GM12878 (cell line): Measurements from ENCODE around the gene MS4A1. TPM values are rescaled to one million over a fixed set of nuclear protein-coding genes. Genes with fewer than 3 reads are reported as not detected.

ENCODE experiments used
- ATAC-seq: fragments of 200-7000 bp; cut with Tn5 transposase; 3 replicates; pipeline ENCODE4 v1.9.1; 2020; ENCODE audit warnings: mild to moderate bottlenecking, moderate library complexity
- BruUV-seq: library from RNA; stranded (reverse); fragments of 400-500 nt; replicated peaks from 2 replicates; lab custom pipeline; 2021; lab: Mats Ljungman, UMichigan
- CTCF ChIA-PET: fragments of 300-600 bp; sonication (Branson Sonifier 250); formaldehyde crosslinking; extraction: SDS; loops from one replicate; lab custom pipeline; 2021; ENCODE audit warnings: inconsistent platforms; lab: Yijun Ruan, JAX
- POLR2A ChIA-PET: fragments of 350-600 bp; formaldehyde crosslinking; extraction: SDS; loops from one replicate; lab custom pipeline; 2021; ENCODE audit warnings: inconsistent platforms; lab: Charles Lee
- RAD21 ChIA-PET: fragments of 300-600 bp; sonication (Branson Sonifier 250); formaldehyde crosslinking; loops from one replicate; lab custom pipeline; 2023; ENCODE audit warnings: antibody characterized with exemption; ENCODE audit not compliant: unreplicated experiment; lab: Charles Lee
- SMC1A ChIA-PET: fragments of 300-600 bp; sonication (Branson Sonifier 250); formaldehyde crosslinking; loops from one replicate; lab custom pipeline; 2023; ENCODE audit not compliant: unreplicated experiment, uncharacterized antibody; lab: Charles Lee
- DNase-seq: peaks from one replicate; pipeline ENCODE4 v3.0.0-alpha.2; 2011; ENCODE audit warnings: low read depth, low spot score
- FAIRE-seq: peaks from 3 replicates; lab custom pipeline; 2011; peaks lifted over from hg19 to GRCh38; lab: Jason Lieb, UNC
- H2AFZ ChIP-seq: 2 replicates; pipeline ENCODE4 v1.6.0; 2011; ENCODE audit warnings: low read depth, low read length, control low read depth; ENCODE audit not compliant: control insufficient read depth
- H3K27ac ChIP-seq: 2 replicates; pipeline ENCODE4 v1.5.1; 2011; ENCODE audit warnings: control low read depth; ENCODE audit not compliant: control insufficient read depth, insufficient read depth
- H3K27me3 ChIP-seq, 2 experiments: replicated peaks in 1 of 2; 2 replicates each; pipeline versions ENCODE4 v1.6.0 to v1.6.1; 2011; ENCODE audit warnings: low read length in 1 of 2; ENCODE audit not compliant: control insufficient read depth in 2 of 2, insufficient read depth in 2 of 2
- H3K36me3 ChIP-seq, 2 experiments: 2 replicates each; pipeline ENCODE4 v1.5.1; 2011; ENCODE audit warnings: low read length in 1 of 2; ENCODE audit not compliant: control insufficient read depth in 2 of 2, insufficient read depth in 2 of 2
- H3K4me1 ChIP-seq: 2 replicates; pipeline ENCODE4 v1.6.1; 2011; ENCODE audit warnings: mild to moderate bottlenecking, low read length, moderate library complexity, mixed read lengths; ENCODE audit not compliant: control insufficient read depth, insufficient read depth
- H3K4me2 ChIP-seq: 2 replicates; pipeline ENCODE4 v1.6.0; 2011; ENCODE audit warnings: control low read depth; ENCODE audit not compliant: control insufficient read depth, insufficient read depth
- H3K4me3 ChIP-seq: fragments of 200-600 bp; sonication (generic); 2 replicates; pipeline ENCODE4 v1.5.1; 2016
- H3K79me2 ChIP-seq: 2 replicates; pipeline ENCODE4 v1.6.0; 2011; ENCODE audit warnings: low read length; ENCODE audit not compliant: control insufficient read depth, insufficient read depth
- H3K9ac ChIP-seq: 2 replicates; pipeline ENCODE4 v1.8.0; 2011; ENCODE audit warnings: low read length, control low read depth, mixed read lengths; ENCODE audit not compliant: control insufficient read depth, insufficient read depth
- H3K9me3 ChIP-seq: replicated peaks from 3 replicates; pipeline ENCODE4 v1.5.1; 2011; ENCODE audit warnings: mild to moderate bottlenecking, low read length; ENCODE audit not compliant: control insufficient read depth, insufficient read depth
- H4K20me1 ChIP-seq: 2 replicates; pipeline ENCODE4 v1.6.0; 2011; ENCODE audit not compliant: control insufficient read depth, insufficient read depth
- ATF7 ChIP-seq: fragments of 450-650 bp; IDR thresholded peaks from 2 replicates; pipeline ENCODE4 v1.6.1; 2016; ENCODE audit warnings: low read depth, mild to moderate bottlenecking
- CEBPZ ChIP-seq: fragments of 150-350 bp; IDR thresholded peaks from 2 replicates; pipeline ENCODE4 v1.6.1; 2016; ENCODE audit warnings: low read depth, low read length
- CTCF ChIP-seq, 3 experiments: IDR thresholded peaks in 2 of 3; conservative IDR thresholded peaks in 1 of 3; 2 replicates each; pipeline ENCODE4 v1.5.1; 2011; ENCODE audit warnings: low read depth in 3 of 3, low read length in 3 of 3, mild to moderate bottlenecking in 3 of 3, control low read depth in 2 of 3, moderate library complexity in 2 of 3, inconsistent platforms in 1 of 3, mixed read lengths in 1 of 3; ENCODE audit not compliant: control insufficient read depth in 2 of 3, insufficient read depth in 1 of 3; ENCODE audit errors: extremely low read depth in 1 of 3
- KLF5 ChIP-seq: fragments of 450-650 bp; IDR thresholded peaks from 2 replicates; pipeline ENCODE4 v1.6.1; 2014; ENCODE audit warnings: mild to moderate bottlenecking; ENCODE audit not compliant: partially characterized antibody
- TCF12 ChIP-seq: IDR thresholded peaks from 2 replicates; pipeline ENCODE4 v1.6.1; 2011; ENCODE audit warnings: low read depth, mild to moderate bottlenecking, low read length
- WGBS: methylation state at CpG from one replicate; pipeline ENCODE4 v1.1.6; 2016; ENCODE audit warnings: low lambda C conversion rate; ENCODE audit not compliant: insufficient replicate concordance, insufficient coverage; ENCODE audit errors: missing lambda C conversion rate; 5-methylcytosine and 5-hydroxymethylcytosine counted together
- in situ Hi-C: fragments of 300-500 bp; cut with MboI; formaldehyde crosslinking; loops from 9 replicates; pipeline ENCODE4 v1.14.3; 2018; ENCODE audit warnings: mixed read lengths
- intact Hi-C: fragments of 100-400 bp; cut with micrococcal nuclease; formaldehyde crosslinking; loops from one replicate; pipeline ENCODE4 v1.14.2; 2022; ENCODE audit not compliant: unreplicated experiment
- polyA plus RNA-seq, 11 experiments: library from polyadenylated mRNA; depleted of rRNA in 4 of 11; unstranded in 6 of 11; stranded (reverse) in 5 of 11; fragments of >200 nt; fragmentation: Nextera tagmentation in 4 of 11; fragmentation: Illumina TruSeq in 1 of 11; extraction: Ambion mirVana in 4 of 11; extraction: Trizol in 1 of 11; gene quantifications; 1 replicate in 1 of 11; 2 replicates in 10 of 11; pipeline versions ENCODE4 v1.2.1 to v1.2.3, GENCODE V29; 2011 to 2016; ENCODE audit warnings: inconsistent platforms in 2 of 11, missing spikeins in 2 of 11, low read depth in 1 of 11
- total RNA-seq, 4 experiments: library from RNA; depleted of rRNA in 3 of 4; stranded (reverse); fragments of >200 nt in 3 of 4; fragmentation: Illumina TruSeq in 1 of 4; extraction: Trizol in 1 of 4; gene quantifications; 2 replicates each; pipeline versions ENCODE4 v1.2.1 to v1.2.3, GENCODE V29; 2013 to 2021
- TF ChIP-seq, protein P1 (sequence below): fragments of 450-650 bp; IDR thresholded peaks from 2 replicates; pipeline ENCODE4 v1.6.1; 2018; ENCODE audit warnings: borderline replicate concordance, mild to moderate bottlenecking; ENCODE audit not compliant: partially characterized antibody
- TF ChIP-seq, protein P2 (sequence below): fragments of 450-650 bp; IDR thresholded peaks from 2 replicates; pipeline ENCODE4 v1.6.1; 2017; ENCODE audit warnings: low read depth, mild to moderate bottlenecking, moderate library complexity
- TF ChIP-seq, protein P3 (sequence below): IDR thresholded peaks from 2 replicates; pipeline ENCODE4 v1.6.1; 2012; ENCODE audit warnings: low read length, inconsistent platforms

The MS4A1 gene
- total and polyA plus RNA-seq, 10 of the 15 experiments (the other 5 are each of a cell fraction or from before 2014, with no cell fraction given): 329 to 2,106 (median 687) TPM

GRCh38 chr11:60477035-60477445 lies 21.4 kb downstream of the MS4A1 start:
- under 1% methylated on average over 6 of the region's 6 CpGs for WGBS
- H3K4me1 ChIP-seq: peaks cover 15% of the 10 kb centered on the region
- ChIA-PET CTCF (interaction anchor here (0.7 to 5.4 kb wide), 12 partner anchors 11 to 667 kb away, joined by 3 to 64 read pairs (median 4); partner anchors contain the start of gene MS4A1), SMC1A (interaction anchor here (0.8 to 4.9 kb wide), 14 partner anchors 8 to 283 kb away, joined by 3 to 74 read pairs (median 3); partner anchors contain the start of gene MS4A1), RAD21 (interaction anchor here (0.7 to 2.1 kb wide), 11 partner anchors 9 to 922 kb away, joined by 3 to 16 read pairs (median 4); partner anchors contain the start of gene MS4A1), POLR2A (interaction anchor here (0.6 to 2.0 kb wide), 6 partner anchors 17 to 919 kb away, joined by 3 to 8 read pairs (median 4); no protein-coding TSS in a partner anchor)
- no peaks in the 10 kb centered on the region for H4K20me1 ChIP-seq
- no peaks in the 10 kb centered on the region for H3K9me3 ChIP-seq
- H3K4me2 ChIP-seq: peak overlapping the region; percentile 75
- no peaks in the 10 kb centered on the region for H3K36me3 ChIP-seq
- ATAC-seq: peak; percentile 97
- peak; percentile 64 for FAIRE-seq
- no peak overlapping the region for H3K9ac ChIP-seq
- no peaks in the 10 kb centered on the region for H3K79me2 ChIP-seq
- H3K27me3 ChIP-seq: no peaks in the 10 kb centered on the region
- peak overlapping the region; percentile 12; the same call in 1 of the 2 replicates for H3K27ac ChIP-seq
- in situ Hi-C loops (no loop called here), intact Hi-C loops (no loop called here)
- no peak overlapping the region for H3K4me3 ChIP-seq
- no peak for DNase-seq
- H2AFZ ChIP-seq: no peak overlapping the region
- BruUV-seq: no TSS peak
- TF ChIP-seq KLF5 (no peak), ATF7 (no peak), CTCF (IDR thresholded peaks at IDR 0.05 in 2 of 3, conservative IDR thresholded peaks at IDR 0.05 in 1 of 3; ENCODE audit: control insufficient read depth in 2 of 3, extremely low read depth in 1 of 3, insufficient read depth in 1 of 3, low read depth in 3 of 3, low read length in 3 of 3) (no peak), CEBPZ (no peak), TCF12 (peak; percentile 94)
- TF ChIP-seq, protein P1, sequence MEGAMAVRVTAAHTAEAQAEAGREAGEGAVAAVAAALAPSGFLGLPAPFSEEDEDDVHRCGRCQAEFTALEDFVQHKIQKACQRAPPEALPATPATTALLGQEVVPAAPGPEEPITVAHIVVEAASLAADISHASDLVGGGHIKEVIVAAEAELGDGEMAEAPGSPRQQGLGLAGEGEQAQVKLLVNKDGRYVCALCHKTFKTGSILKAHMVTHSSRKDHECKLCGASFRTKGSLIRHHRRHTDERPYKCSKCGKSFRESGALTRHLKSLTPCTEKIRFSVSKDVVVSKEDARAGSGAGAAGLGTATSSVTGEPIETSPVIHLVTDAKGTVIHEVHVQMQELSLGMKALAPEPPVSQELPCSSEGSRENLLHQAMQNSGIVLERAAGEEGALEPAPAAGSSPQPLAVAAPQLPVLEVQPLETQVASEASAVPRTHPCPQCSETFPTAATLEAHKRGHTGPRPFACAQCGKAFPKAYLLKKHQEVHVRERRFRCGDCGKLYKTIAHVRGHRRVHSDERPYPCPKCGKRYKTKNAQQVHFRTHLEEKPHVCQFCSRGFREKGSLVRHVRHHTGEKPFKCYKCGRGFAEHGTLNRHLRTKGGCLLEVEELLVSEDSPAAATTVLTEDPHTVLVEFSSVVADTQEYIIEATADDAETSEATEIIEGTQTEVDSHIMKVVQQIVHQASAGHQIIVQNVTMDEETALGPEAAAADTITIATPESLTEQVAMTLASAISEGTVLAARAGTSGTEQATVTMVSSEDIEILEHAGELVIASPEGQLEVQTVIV: no peak
- TF ChIP-seq, protein P2, sequence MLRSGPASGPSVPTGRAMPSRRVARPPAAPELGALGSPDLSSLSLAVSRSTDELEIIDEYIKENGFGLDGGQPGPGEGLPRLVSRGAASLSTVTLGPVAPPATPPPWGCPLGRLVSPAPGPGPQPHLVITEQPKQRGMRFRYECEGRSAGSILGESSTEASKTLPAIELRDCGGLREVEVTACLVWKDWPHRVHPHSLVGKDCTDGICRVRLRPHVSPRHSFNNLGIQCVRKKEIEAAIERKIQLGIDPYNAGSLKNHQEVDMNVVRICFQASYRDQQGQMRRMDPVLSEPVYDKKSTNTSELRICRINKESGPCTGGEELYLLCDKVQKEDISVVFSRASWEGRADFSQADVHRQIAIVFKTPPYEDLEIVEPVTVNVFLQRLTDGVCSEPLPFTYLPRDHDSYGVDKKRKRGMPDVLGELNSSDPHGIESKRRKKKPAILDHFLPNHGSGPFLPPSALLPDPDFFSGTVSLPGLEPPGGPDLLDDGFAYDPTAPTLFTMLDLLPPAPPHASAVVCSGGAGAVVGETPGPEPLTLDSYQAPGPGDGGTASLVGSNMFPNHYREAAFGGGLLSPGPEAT: no peak
- TF ChIP-seq, protein P3, sequence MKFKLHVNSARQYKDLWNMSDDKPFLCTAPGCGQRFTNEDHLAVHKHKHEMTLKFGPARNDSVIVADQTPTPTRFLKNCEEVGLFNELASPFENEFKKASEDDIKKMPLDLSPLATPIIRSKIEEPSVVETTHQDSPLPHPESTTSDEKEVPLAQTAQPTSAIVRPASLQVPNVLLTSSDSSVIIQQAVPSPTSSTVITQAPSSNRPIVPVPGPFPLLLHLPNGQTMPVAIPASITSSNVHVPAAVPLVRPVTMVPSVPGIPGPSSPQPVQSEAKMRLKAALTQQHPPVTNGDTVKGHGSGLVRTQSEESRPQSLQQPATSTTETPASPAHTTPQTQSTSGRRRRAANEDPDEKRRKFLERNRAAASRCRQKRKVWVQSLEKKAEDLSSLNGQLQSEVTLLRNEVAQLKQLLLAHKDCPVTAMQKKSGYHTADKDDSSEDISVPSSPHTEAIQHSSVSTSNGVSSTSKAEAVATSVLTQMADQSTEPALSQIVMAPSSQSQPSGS: peak; percentile 58; the same call in 1 of the 2 replicates
